GM12878 (cell line): ENCODE measurements around the gene MAMLD1. TPM values are rescaled to one million over a fixed set of nuclear protein-coding genes. Genes with fewer than 3 reads are reported as not detected.

Experiments
- ATAC-seq: fragments of 200-7000 bp; cut with Tn5 transposase; 3 replicates; pipeline ENCODE4 v1.9.1; 2020; ENCODE audit warnings: mild to moderate bottlenecking, moderate library complexity
- BruUV-seq: library from RNA; stranded (reverse); fragments of 400-500 nt; replicated peaks from 2 replicates; lab custom pipeline; 2021; lab: Mats Ljungman, UMichigan
- CTCF ChIA-PET: fragments of 300-600 bp; sonication (Branson Sonifier 250); formaldehyde crosslinking; extraction: SDS; loops from one replicate; lab custom pipeline; 2021; ENCODE audit warnings: inconsistent platforms; lab: Yijun Ruan, JAX
- POLR2A ChIA-PET: fragments of 350-600 bp; formaldehyde crosslinking; extraction: SDS; loops from one replicate; lab custom pipeline; 2021; ENCODE audit warnings: inconsistent platforms; lab: Charles Lee
- RAD21 ChIA-PET: fragments of 300-600 bp; sonication (Branson Sonifier 250); formaldehyde crosslinking; loops from one replicate; lab custom pipeline; 2023; ENCODE audit warnings: antibody characterized with exemption; ENCODE audit not compliant: unreplicated experiment; lab: Charles Lee
- SMC1A ChIA-PET: fragments of 300-600 bp; sonication (Branson Sonifier 250); formaldehyde crosslinking; loops from one replicate; lab custom pipeline; 2023; ENCODE audit not compliant: unreplicated experiment, uncharacterized antibody; lab: Charles Lee
- DNase-seq: peaks from one replicate; pipeline ENCODE4 v3.0.0-alpha.2; 2011; ENCODE audit warnings: low read depth, low spot score
- FAIRE-seq: peaks from 3 replicates; lab custom pipeline; 2011; peaks lifted over from hg19 to GRCh38; lab: Jason Lieb, UNC
- H2AFZ ChIP-seq: 2 replicates; pipeline ENCODE4 v1.6.0; 2011; ENCODE audit warnings: low read depth, low read length, control low read depth; ENCODE audit not compliant: control insufficient read depth
- H3K27ac ChIP-seq: 2 replicates; pipeline ENCODE4 v1.5.1; 2011; ENCODE audit warnings: control low read depth; ENCODE audit not compliant: control insufficient read depth, insufficient read depth
- H3K27me3 ChIP-seq, 2 experiments: replicated peaks in 1 of 2; 2 replicates each; pipeline versions ENCODE4 v1.6.0 to v1.6.1; 2011; ENCODE audit warnings: low read length in 1 of 2; ENCODE audit not compliant: control insufficient read depth in 2 of 2, insufficient read depth in 2 of 2
- H3K36me3 ChIP-seq, 2 experiments: 2 replicates each; pipeline ENCODE4 v1.5.1; 2011; ENCODE audit warnings: low read length in 1 of 2; ENCODE audit not compliant: control insufficient read depth in 2 of 2, insufficient read depth in 2 of 2
- H3K4me1 ChIP-seq: 2 replicates; pipeline ENCODE4 v1.6.1; 2011; ENCODE audit warnings: mild to moderate bottlenecking, low read length, moderate library complexity, mixed read lengths; ENCODE audit not compliant: control insufficient read depth, insufficient read depth
- H3K4me2 ChIP-seq: 2 replicates; pipeline ENCODE4 v1.6.0; 2011; ENCODE audit warnings: control low read depth; ENCODE audit not compliant: control insufficient read depth, insufficient read depth
- H3K4me3 ChIP-seq: fragments of 200-600 bp; sonication (generic); 2 replicates; pipeline ENCODE4 v1.5.1; 2016
- H3K79me2 ChIP-seq: 2 replicates; pipeline ENCODE4 v1.6.0; 2011; ENCODE audit warnings: low read length; ENCODE audit not compliant: control insufficient read depth, insufficient read depth
- H3K9ac ChIP-seq: 2 replicates; pipeline ENCODE4 v1.8.0; 2011; ENCODE audit warnings: low read length, control low read depth, mixed read lengths; ENCODE audit not compliant: control insufficient read depth, insufficient read depth
- H3K9me3 ChIP-seq: replicated peaks from 3 replicates; pipeline ENCODE4 v1.5.1; 2011; ENCODE audit warnings: mild to moderate bottlenecking, low read length; ENCODE audit not compliant: control insufficient read depth, insufficient read depth
- H4K20me1 ChIP-seq: 2 replicates; pipeline ENCODE4 v1.6.0; 2011; ENCODE audit not compliant: control insufficient read depth, insufficient read depth
- BRCA1 ChIP-seq: IDR thresholded peaks from 2 replicates; pipeline ENCODE4 v1.6.1; 2011; ENCODE audit warnings: low read depth, low read length, improper control_type of control experiment
- CEBPB ChIP-seq, 2 experiments: fragments of 150-350 bp in 1 of 2; IDR thresholded peaks; 2 replicates each; pipeline ENCODE4 v1.6.1; 2012 to 2014; ENCODE audit warnings: low read depth in 2 of 2, low read length in 2 of 2, borderline replicate concordance in 1 of 2, inconsistent platforms in 1 of 2
- CEBPZ ChIP-seq: fragments of 150-350 bp; IDR thresholded peaks from 2 replicates; pipeline ENCODE4 v1.6.1; 2016; ENCODE audit warnings: low read depth, low read length
- FOXM1 ChIP-seq: IDR thresholded peaks from 2 replicates; pipeline ENCODE4 v1.6.1; 2012; ENCODE audit warnings: low read depth, mild to moderate bottlenecking, inconsistent platforms, low read length, moderate library complexity
- NBN ChIP-seq: fragments of 450-650 bp; IDR thresholded peaks from 2 replicates; pipeline ENCODE4 v1.6.1; 2016
- POU2F2 ChIP-seq: IDR thresholded peaks from 3 replicates; pipeline ENCODE4 v1.6.1; 2011; ENCODE audit warnings: low read depth, mild to moderate bottlenecking, low read length, borderline replicate concordance
- SREBF1 ChIP-seq: IDR thresholded peaks from 2 replicates; pipeline ENCODE4 v1.6.1; 2012; ENCODE audit warnings: mild to moderate bottlenecking, low read length
- SUZ12 ChIP-seq: fragments of 200-600 bp; sonication (generic); IDR thresholded peaks from one replicate; pipeline ENCODE4 v1.6.1; 2018; ENCODE audit warnings: antibody characterized with exemption, mild to moderate bottlenecking; ENCODE audit not compliant: unreplicated experiment
- TBL1XR1 ChIP-seq: IDR thresholded peaks from 2 replicates; pipeline ENCODE4 v1.6.1; 2012; ENCODE audit warnings: low read depth, low read length, improper control_type of control experiment
- YBX1 ChIP-seq: fragments of 450-650 bp; IDR thresholded peaks from 2 replicates; pipeline ENCODE4 v1.6.1; 2016; ENCODE audit warnings: antibody characterized with exemption
- WGBS: methylation state at CpG from one replicate; pipeline ENCODE4 v1.1.6; 2016; ENCODE audit warnings: low lambda C conversion rate; ENCODE audit not compliant: insufficient replicate concordance, insufficient coverage; ENCODE audit errors: missing lambda C conversion rate; 5-methylcytosine and 5-hydroxymethylcytosine counted together
- in situ Hi-C: fragments of 300-500 bp; cut with MboI; formaldehyde crosslinking; loops from 9 replicates; pipeline ENCODE4 v1.14.3; 2018; ENCODE audit warnings: mixed read lengths
- intact Hi-C: fragments of 100-400 bp; cut with micrococcal nuclease; formaldehyde crosslinking; loops from one replicate; pipeline ENCODE4 v1.14.2; 2022; ENCODE audit not compliant: unreplicated experiment
- polyA plus RNA-seq, 11 experiments: library from polyadenylated mRNA; depleted of rRNA in 4 of 11; unstranded in 6 of 11; stranded (reverse) in 5 of 11; fragments of >200 nt; fragmentation: Nextera tagmentation in 4 of 11; fragmentation: Illumina TruSeq in 1 of 11; extraction: Ambion mirVana in 4 of 11; extraction: Trizol in 1 of 11; gene quantifications; 1 replicate in 1 of 11; 2 replicates in 10 of 11; pipeline versions ENCODE4 v1.2.1 to v1.2.3, GENCODE V29; 2011 to 2016; ENCODE audit warnings: inconsistent platforms in 2 of 11, missing spikeins in 2 of 11, low read depth in 1 of 11
- total RNA-seq, 4 experiments: library from RNA; depleted of rRNA in 3 of 4; stranded (reverse); fragments of >200 nt in 3 of 4; fragmentation: Illumina TruSeq in 1 of 4; extraction: Trizol in 1 of 4; gene quantifications; 2 replicates each; pipeline versions ENCODE4 v1.2.1 to v1.2.3, GENCODE V29; 2013 to 2021

The MAMLD1 gene
- total and polyA plus RNA-seq, 10 of the 15 experiments (the other 5 are each of a cell fraction or from before 2014, with no cell fraction given) = 0.03 to 0.05 TPM; not detected in 8

- Histone ChIP-seq H3K4me3 (no peak overlapping the region), H3K4me2 (no peak overlapping the region), H3K9me3 (no peaks in the 10 kb centered on the region), H3K36me3 (no peaks in the 10 kb centered on the region), H3K27ac (no peak overlapping the region), H2AFZ (no peak overlapping the region)
- ChIA-PET RAD21 (no interaction called here), SMC1A (interaction anchor here (1.0 kb wide), 1 partner anchor 23 kb away, joined by 3 read pairs; no protein-coding TSS in a partner anchor)
- in situ Hi-C loops = no loop called here
- TF ChIP-seq YBX1 = no peak
- no peak for TF ChIP-seq CEBPB (IDR thresholded peaks at IDR 0.05; ENCODE audit: borderline replicate concordance in 1 of 2, low read depth in 2 of 2, low read length in 2 of 2)
- TF ChIP-seq SUZ12 = no peak
- TF ChIP-seq, all 136 proteins: peak for 0
- Histone ChIP-seq H3K27me3 (no peaks in the 10 kb centered on the region; a peak in 2 of 4 replicates), H3K9ac (no peak overlapping the region), H3K4me1 (peaks cover 7% of the 10 kb centered on the region; the same call in 1 of the 2 replicates), H4K20me1 (no peaks in the 10 kb centered on the region), H3K79me2 (no peaks in the 10 kb centered on the region)
- WGBS = 0% methylated on average over 2 of the region's 2 CpGs
- ATAC-seq = no peak
- intact Hi-C loops = loop anchor here (10.0 kb wide), 1 partner anchor 166 kb away; no protein-coding TSS in a partner anchor
- FAIRE-seq = no peak
- no TSS peak for BruUV-seq
- POLR2A ChIA-PET = no interaction called here
- no peak for DNase-seq
- CTCF ChIA-PET = no interaction called here
Observed at GRCh38 chrX:150548684-150549083, 185.6 kb downstream of the MAMLD1 start.

- no peak for DNase-seq
- ChIA-PET CTCF (no interaction called here), RAD21 (no interaction called here), SMC1A (interaction anchor here (1.5 kb wide), 1 partner anchor 12 kb away, joined by 3 read pairs; no protein-coding TSS in a partner anchor), POLR2A (no interaction called here)
- no peak for ATAC-seq
- H3K4me1 ChIP-seq = peaks cover 3% of the 10 kb centered on the region; the same call in 1 of the 2 replicates
- BruUV-seq = no TSS peak
- H3K9ac ChIP-seq = no peak overlapping the region
- no peak overlapping the region for H2AFZ ChIP-seq
- H3K27me3 ChIP-seq = no peaks in the 10 kb centered on the region; a peak in 2 of 4 replicates
- no peak overlapping the region for H3K27ac ChIP-seq
- no peaks in the 10 kb centered on the region for H4K20me1 ChIP-seq
- intact Hi-C loops = no loop called here
- no peaks in the 10 kb centered on the region for H3K9me3 ChIP-seq
- 8% methylated on average over 3 of the region's 3 CpGs for WGBS
- H3K79me2 ChIP-seq = no peaks in the 10 kb centered on the region
- in situ Hi-C loops = no loop called here
- TF ChIP-seq NBN (no peak), POU2F2 (no peak), CEBPZ (no peak), TBL1XR1 (no peak), FOXM1 (no peak), BRCA1 (no peak), SREBF1 (no peak), CEBPB (IDR thresholded peaks at IDR 0.05; ENCODE audit: borderline replicate concordance in 1 of 2, low read depth in 2 of 2, low read length in 2 of 2) (no peak)
- H3K4me3 ChIP-seq = no peak overlapping the region
- FAIRE-seq = no peak
- H3K36me3 ChIP-seq = no peaks in the 10 kb centered on the region
- H3K4me2 ChIP-seq = no peak overlapping the region
Observed at GRCh38 chrX:150551963-150552362, 188.8 kb downstream of the MAMLD1 start.
